Measurements from ENCODE around the gene GABRG3.

The GABRG3 gene

DNA sequence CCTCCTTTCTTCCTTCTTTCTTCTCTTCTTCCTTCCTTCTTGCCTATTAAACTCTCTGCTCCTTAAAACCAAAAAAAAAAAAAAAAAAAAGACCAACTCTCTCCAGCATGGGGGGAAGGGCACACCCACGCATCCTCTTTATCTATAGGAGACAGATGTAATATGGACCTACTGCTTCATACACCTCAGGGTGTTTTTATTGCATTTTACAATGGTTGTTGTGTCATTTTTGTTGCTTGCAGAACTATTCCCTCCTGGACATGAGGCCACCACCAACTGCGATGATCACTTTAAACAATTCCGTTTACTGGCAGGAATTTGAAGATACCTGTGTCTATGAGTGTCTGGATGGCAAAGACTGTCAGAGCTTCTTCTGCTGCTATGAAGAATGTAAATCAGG, 561.4 kb downstream of the GABRG3 start:
- DNase-seq, result no peak

- DNase-seq, result no peak
These were observed 564.6 kb downstream of the GABRG3 start for GRCh38 chr15:27535445-27536129.

DNA sequence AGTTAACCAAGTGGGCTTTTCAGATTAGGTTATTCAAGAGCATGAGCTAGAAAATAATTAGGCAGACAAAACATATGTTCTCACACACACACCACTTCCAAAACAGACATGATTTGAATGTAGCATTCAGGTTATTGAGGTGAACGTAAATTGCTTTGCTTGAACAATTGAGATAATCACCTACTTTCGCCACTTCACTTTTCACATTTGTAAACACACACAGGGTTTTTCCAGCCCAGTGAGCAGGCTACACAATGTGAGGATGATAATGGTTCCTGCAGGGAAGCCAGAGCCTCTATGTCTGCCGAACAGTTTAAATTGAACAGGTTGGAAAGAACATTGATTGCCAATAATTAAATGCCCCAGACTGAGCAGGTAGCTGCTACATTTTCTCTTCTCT, 567.3 kb downstream of the GABRG3 start:
- DNase-seq, result no peak

- DNase-seq, result no peak
These were observed 570.6 kb downstream of the GABRG3 start for GRCh38 chr15:27541581-27541980.

- no peak for DNase-seq
These were observed 574.7 kb downstream of the GABRG3 start for GRCh38 chr15:27545494-27546255.

DNA sequence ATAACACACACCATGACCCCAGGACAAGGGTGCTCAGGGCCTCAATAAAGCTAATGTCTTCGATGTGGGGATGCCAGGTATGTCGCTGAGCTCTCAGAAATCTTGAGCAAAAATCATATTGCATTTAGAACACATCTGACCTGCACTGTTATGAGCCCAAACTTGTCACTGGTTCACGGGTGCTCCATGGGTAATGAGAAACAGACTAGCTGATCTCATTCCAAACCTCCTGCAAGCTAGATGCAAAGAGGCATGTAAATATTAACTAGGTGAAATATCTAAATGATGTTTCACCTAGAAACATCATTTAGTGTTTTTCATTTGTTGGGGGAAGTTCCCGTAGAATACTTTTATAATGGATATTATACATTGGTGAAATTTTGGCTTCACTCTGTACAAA, 578.8 kb downstream of the GABRG3 start:
- DNase-seq, result no peak

- no peak for DNase-seq
These were observed 579.7 kb downstream of the GABRG3 start for GRCh38 chr15:27550635-27551034.

DNA sequence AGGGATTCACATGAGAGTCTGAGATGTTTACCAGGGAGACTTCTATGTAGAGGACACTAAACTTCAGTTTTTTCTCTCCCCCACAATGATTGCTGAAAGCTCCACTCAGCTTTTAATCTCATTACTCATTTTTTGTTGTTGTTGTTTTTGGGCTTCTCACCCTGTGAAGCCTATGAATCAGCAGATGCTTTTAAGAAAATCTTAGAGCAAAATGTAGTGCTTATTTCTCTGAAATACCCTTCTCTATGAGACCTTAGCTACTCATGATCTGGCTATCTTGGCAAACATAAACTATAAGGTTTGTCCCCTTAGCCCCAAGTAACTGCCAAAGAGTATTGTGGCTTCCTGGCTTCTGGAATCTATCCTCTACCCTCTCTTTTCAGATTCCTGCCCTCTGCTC, 590.8 kb downstream of the GABRG3 start:
- no peak for DNase-seq

DNA sequence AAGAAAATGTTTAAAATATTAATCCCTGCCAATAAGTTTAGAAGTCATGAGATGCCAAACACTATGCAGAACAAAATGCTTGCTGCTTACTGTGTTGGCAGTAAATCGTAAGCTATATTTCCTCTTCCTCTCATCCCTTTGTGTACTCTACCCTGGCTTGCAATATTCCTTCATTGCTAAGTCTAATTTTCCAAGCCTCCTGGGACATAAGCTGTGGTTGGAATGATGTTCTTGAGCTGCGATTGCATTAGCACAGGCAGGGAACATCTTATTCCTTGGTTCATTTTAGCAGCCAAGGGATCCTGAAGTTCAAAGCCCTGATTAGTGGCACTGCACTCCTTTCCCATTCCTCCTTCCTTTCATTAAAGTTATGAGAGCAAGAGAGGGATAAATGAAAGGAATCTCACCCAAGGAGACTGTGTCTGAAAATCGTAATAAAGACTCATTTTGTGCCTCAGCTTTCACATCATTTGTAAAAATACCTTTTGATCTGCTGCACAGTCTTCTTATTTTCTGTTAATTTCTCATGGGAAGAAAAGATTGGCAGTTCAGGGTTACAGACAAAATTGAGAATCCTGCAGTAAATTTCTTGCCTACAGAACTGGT, 592.9 kb downstream of the GABRG3 start:
- DNase-seq, result no peak

- no peak for DNase-seq
These were observed 593.7 kb downstream of the GABRG3 start for GRCh38 chr15:27564656-27565055.

DNA sequence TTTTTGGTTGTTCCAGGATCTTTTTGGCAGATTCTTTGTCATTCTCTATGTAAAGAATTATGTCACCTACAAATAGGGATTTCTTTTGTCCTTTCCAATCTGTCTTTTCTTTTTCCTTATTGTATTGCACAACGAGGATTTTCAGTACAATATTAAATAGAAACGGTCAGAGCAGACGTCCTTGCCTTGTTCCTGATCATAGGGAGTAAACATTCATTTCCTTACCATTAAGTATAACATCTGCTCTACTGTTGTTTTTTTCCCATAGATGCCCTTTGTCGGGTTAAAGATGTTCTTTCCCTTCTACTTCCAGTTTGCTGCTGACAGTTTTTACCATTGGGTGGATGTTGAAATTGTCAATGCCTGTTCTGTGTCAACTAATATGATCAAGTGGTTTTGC, 599.8 kb downstream of the GABRG3 start:
- no peak for DNase-seq

DNA sequence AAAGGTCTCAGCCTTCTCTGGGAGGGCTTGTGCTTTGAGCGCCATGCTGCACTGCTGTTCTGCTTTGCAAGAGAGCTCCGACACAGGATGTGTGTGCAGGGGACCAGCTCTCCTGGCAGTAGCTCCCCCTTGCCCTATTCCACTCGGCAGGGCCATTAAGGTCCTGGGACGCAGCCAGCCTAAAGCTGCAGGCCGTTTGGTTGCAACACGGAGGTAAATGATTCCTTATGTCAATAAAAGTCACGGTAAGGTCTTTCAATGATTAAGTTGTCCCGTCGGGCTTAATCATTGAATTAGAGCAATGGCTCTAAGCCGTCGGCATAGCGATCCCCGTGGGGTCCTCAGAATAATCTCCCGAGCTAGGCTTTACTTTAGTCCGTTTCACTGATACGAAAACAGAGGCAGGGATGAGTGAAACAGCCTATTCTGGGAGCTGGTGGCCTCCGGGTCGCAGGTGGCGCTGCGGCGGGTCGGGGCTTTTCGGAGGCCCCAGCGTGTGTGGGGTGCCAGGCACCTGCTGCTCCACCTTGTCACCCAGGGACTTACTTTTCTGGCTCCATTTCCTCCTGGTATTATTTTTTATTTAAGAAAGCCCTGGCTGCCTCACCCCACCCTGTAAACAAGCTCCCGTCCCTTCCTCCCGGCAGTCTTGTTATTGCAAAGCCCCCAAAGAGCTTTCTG, 603.0 kb downstream of the GABRG3 start:
- no peak for DNase-seq

DNA sequence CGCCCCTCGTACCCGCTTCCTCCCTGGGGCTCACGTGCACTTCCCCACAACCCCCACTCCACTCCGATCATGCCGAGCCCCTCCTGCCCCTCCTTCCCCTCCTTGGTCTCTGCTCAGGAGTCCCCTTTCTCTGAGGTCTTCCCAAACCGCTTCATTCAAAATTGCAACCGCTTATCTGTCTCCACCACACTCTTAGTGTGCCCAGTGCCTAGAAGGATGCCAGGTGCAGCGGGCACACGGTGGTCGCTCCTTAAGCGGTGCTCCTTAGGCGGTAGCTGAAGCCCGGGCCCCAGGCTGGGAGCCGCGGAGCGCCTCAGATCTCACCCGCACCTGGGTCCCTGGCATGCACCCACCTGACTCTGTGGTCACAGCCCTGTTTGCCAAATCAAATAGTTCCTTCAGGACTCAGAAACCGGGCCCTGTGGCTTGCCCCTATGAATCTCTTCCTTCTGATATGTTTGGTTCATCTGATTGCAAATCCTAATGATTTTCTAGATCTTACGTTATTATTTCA, 603.6 kb downstream of the GABRG3 start:
- no peak for DNase-seq

DNA sequence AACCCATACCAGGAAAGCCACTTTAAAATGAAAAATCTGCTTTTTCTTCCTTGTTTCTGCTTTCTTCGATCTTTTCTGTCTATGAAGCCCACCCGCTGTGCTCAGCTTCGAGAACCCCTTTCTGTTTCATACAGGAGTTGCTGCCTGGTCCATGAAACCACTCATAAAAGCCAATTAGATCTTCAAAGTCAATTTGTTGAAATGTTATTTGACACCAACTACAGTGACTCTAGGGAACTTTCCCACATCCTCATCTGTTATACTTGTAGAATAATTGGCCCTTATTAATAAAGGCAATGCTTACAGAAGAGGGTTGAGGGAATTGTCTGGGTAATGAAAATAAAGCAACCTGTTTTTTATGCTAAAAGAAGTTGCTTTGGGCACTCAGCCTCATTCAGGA, 604.5 kb downstream of the GABRG3 start:
- no peak for DNase-seq

DNA sequence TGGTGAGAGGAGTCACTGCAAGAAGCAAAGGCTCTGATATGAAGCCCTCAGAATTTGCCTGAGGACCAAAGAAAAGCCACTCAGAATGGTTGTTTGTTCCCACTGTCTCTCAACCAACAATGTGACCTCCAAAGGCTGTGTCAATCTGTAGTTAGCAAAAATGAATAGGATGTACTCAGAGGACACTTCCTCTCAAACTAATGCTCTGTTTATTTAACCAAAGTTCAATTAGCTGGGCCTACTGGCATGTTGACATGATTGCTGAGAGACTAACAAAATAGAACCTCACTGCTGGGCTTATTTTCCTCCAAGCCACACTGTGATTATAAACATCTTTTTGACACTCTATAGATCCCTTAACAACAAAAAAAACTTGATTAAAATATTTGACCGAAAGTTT, 605.6 kb downstream of the GABRG3 start:
- no peak for DNase-seq

DNA sequence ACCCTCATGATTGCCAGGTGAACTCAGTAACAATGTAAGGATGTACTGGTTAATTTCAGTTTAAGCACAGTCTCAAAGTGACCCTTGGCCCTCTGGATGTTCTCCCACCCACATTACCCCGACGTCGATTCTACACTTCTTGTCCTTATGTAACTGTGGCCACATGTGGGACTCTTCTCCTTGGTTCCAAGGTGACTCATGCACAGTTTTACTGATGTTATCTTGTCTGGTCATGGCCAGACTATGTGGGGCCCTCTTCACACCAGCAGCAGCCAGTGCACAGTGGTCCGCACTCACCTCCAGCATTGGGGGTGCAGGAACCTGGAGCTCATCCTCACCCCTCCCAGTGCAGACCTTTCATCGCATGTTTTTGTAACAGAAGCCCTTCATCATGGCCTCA, 608.8 kb downstream of the GABRG3 start:
- no peak for DNase-seq

- DNase-seq, result no peak
These were observed 611.9 kb downstream of the GABRG3 start for GRCh38 chr15:27582726-27583410.

GRCh38 chr15:27583651-27584050, 612.7 kb downstream of the GABRG3 start:
- DNase-seq, result no peak

- no peak for DNase-seq
These were observed 614.2 kb downstream of the GABRG3 start for GRCh38 chr15:27585041-27585640.

DNA sequence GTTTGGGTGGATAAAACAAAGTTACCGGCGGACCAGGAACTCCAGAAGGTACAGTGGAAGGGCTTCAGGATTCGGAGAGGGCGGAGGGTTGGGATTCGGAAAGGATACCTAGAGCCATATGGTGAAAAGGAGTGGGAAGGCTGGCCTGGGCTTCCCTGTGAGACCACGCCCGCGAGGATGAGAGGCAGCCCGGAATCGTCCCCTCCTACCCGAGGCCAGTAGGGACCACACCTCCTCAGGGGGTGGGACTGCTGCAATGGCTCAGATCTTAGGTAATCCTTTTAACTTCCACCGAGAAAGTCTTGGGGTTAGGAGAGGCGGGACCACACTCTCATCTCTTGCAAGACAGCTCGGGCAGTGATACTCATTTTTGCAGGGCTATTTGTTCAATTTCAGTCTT, 616.8 kb downstream of the GABRG3 start:
- DNase-seq, result no peak

- no peak for DNase-seq
These were observed 618.3 kb downstream of the GABRG3 start for GRCh38 chr15:27589260-27589659.

- no peak for DNase-seq
These were observed 618.8 kb downstream of the GABRG3 start for GRCh38 chr15:27589782-27590181.
